Activated B cell treated with CpG ODN at 0.5 μM for 24 hours (primary cell): ENCODE measurements around the gene NKX6-2. TPM values are rescaled to one million over a fixed set of nuclear protein-coding genes. Genes with fewer than 3 reads are reported as not detected.
"Not testable (repeated sequence)": the region's sequence is repeated elsewhere in the genome, so short reads cannot be mapped to it uniquely, and the experiment has no call there.

Source experiments
- ATAC-seq: fragments of 200-7000 bp; cut with Tn5 transposase; one replicate; pipeline ENCODE4 v1.10.0; 2021; ENCODE audit warnings: low read depth, mild to moderate bottlenecking, moderate library complexity
- CTCF ChIA-PET: fragments of 350-600 bp; sonication (Branson Sonifier 250); formaldehyde crosslinking; loops from one replicate; lab custom pipeline; 2021; ENCODE audit warnings: antibody characterized with exemption; lab: Charles Lee
- POLR2A ChIA-PET: fragments of 350-600 bp; sonication (Branson Sonifier 250); formaldehyde crosslinking; loops from one replicate; lab custom pipeline; 2021; ENCODE audit warnings: antibody characterized with exemption; lab: Charles Lee
- DNase-seq: peaks from one replicate; pipeline ENCODE4 v3.0.0; 2022
- H3K27ac Mint-ChIP-seq: one replicate; pipeline ENCODE4 v1.8.0; 2020; ENCODE audit warnings: mixed read lengths
- H3K27me3 Mint-ChIP-seq: one replicate; pipeline ENCODE4 v1.8.0; 2021; ENCODE audit warnings: mixed read lengths
- H3K36me3 Mint-ChIP-seq: one replicate; pipeline ENCODE4 v1.8.0; 2021; ENCODE audit warnings: low read depth, mixed read lengths
- H3K4me1 Mint-ChIP-seq: one replicate; pipeline ENCODE4 v1.8.0; 2021; ENCODE audit warnings: mixed read lengths
- H3K4me3 Mint-ChIP-seq: one replicate; pipeline ENCODE4 v1.8.0; 2020; ENCODE audit warnings: mild to moderate bottlenecking, mixed read lengths
- H3K9me3 Mint-ChIP-seq: one replicate; pipeline ENCODE4 v1.8.0; 2020; ENCODE audit warnings: mixed read lengths
- intact Hi-C: fragments of 100-400 bp; cut with micrococcal nuclease; formaldehyde crosslinking; loops from one replicate; pipeline ENCODE4 v1.15.1; 2024
- total RNA-seq: library from RNA; stranded (reverse); gene quantifications from 2 replicates; pipeline ENCODE4 v1.2.3, GENCODE V29; 2022
- TF ChIP-seq, protein P1 (sequence below): fragments of 200-600 bp; IDR thresholded peaks from one replicate; pipeline ENCODE4 v1.8.0; 2022; ENCODE audit warnings: antibody characterized with exemption, mild to moderate bottlenecking

NKX6-2 gene
- total RNA-seq, 1 donor from 2014 or later: not detected

DNA sequence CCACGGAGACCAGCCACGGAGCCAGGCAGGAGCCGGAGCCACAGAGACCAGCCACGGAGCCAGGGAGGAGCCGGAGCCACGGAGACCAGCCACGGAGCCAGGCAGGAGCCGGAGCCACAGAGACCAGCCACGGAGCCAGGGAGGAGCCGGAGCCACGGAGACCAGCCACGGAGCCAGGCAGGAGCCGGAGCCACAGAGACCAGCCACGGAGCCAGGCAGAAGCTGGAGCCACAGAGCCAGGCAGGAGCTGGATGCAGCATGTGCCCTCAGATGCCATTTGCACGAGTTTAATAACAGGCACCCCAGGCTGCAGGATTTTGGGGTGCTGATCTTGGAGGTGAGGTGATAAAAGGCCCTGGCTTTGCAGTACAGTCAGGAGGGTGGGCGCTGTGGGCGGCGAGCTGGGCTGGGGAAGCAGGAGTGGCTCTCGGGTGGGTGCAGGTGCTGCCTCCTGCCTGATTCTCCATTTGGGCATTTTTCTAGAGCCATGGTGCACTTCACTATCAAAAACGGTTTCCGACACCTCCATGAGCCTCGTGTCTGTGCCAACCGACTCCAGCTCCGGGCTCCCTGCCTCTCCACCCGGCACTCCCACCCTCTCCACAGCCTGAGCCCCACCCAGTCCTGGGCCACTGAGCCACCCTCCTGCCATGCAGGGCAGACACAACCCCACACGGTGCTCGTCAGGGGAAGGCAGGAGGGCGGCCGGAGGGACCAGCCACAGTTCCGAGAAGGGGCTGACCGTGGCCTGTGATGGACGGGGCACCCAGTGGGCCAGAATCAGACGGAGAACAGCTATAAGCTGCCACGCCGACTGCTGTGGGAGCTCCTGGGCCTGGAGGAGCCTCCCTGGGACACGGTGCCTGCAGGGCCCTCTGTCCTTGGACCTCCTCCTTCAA is 40.8 kb upstream of the NKX6-2 start:
- peaks cover 2% of the 10 kb centered on the region for H3K27me3 Mint-ChIP-seq
- intact Hi-C loops: no loop called here
- CTCF ChIA-PET: no interaction called here
- no peak overlapping the region for H3K4me3 Mint-ChIP-seq
- no peak overlapping the region for H3K27ac Mint-ChIP-seq
- no peaks in the 10 kb centered on the region for H3K9me3 Mint-ChIP-seq
- POLR2A ChIA-PET: no interaction called here
- no peak for ATAC-seq
- H3K36me3 Mint-ChIP-seq: no peaks in the 10 kb centered on the region
- TF ChIP-seq, protein P1, sequence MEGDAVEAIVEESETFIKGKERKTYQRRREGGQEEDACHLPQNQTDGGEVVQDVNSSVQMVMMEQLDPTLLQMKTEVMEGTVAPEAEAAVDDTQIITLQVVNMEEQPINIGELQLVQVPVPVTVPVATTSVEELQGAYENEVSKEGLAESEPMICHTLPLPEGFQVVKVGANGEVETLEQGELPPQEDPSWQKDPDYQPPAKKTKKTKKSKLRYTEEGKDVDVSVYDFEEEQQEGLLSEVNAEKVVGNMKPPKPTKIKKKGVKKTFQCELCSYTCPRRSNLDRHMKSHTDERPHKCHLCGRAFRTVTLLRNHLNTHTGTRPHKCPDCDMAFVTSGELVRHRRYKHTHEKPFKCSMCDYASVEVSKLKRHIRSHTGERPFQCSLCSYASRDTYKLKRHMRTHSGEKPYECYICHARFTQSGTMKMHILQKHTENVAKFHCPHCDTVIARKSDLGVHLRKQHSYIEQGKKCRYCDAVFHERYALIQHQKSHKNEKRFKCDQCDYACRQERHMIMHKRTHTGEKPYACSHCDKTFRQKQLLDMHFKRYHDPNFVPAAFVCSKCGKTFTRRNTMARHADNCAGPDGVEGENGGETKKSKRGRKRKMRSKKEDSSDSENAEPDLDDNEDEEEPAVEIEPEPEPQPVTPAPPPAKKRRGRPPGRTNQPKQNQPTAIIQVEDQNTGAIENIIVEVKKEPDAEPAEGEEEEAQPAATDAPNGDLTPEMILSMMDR: no peak
- DNase-seq: no peak
- no peaks in the 10 kb centered on the region for H3K4me1 Mint-ChIP-seq

DNA sequence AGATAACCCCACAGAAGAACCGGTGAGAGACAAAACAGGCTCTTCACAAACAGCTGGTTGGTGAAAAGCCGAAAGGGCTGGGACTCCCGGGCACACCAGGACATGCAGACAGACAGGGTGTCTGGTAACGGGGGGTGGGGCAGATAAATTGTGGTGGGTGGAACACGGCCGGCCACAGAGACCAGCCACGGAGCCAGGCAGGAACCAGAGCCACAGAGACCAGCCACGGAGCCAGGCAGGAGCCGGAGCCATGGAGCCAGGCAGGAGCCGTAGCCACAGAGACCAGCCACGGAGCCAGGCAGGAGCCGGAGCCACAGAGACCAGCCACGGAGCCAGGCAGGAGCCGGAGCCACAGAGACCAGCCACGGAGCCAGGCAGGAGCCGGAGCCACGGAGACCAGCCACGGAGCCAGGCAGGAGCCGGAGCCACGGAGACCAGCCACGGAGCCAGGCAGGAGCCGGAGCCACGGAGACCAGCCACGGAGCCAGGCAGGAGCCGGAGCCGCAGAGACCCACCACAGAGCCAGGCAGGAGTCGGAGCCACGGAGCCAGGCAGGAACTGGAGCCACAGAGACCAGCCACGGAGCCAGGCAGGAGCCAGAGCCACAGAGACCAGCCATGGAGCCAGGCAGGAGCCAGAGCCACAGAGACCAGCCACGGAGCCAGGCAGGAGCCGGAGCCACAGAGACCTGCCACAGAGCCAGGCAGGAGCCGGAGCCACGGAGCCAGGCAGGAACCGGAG is 40.0 kb upstream of the NKX6-2 start:
- H3K36me3 Mint-ChIP-seq, POLR2A ChIA-PET, H3K4me3 Mint-ChIP-seq, intact Hi-C loops, H3K9me3 Mint-ChIP-seq, H3K4me1 Mint-ChIP-seq, ATAC-seq, H3K27ac Mint-ChIP-seq, DNase-seq, H3K27me3 Mint-ChIP-seq, CTCF ChIA-PET: not testable (repeated sequence)

GRCh38 chr10:132820056-132820455 is 34.1 kb upstream of the NKX6-2 start:
- no peaks in the 10 kb centered on the region for H3K36me3 Mint-ChIP-seq
- intact Hi-C loops: no loop called here
- TF ChIP-seq, protein P1: no peak
- ChIA-PET POLR2A (no interaction called here), CTCF (no interaction called here)
- no peak overlapping the region for H3K27ac Mint-ChIP-seq
- H3K9me3 Mint-ChIP-seq: no peaks in the 10 kb centered on the region
- no peak for ATAC-seq
- H3K4me1 Mint-ChIP-seq: peaks cover 3% of the 10 kb centered on the region
- no peak overlapping the region for H3K4me3 Mint-ChIP-seq
- DNase-seq: no peak
- peaks cover 5% of the 10 kb centered on the region for H3K27me3 Mint-ChIP-seq

DNA sequence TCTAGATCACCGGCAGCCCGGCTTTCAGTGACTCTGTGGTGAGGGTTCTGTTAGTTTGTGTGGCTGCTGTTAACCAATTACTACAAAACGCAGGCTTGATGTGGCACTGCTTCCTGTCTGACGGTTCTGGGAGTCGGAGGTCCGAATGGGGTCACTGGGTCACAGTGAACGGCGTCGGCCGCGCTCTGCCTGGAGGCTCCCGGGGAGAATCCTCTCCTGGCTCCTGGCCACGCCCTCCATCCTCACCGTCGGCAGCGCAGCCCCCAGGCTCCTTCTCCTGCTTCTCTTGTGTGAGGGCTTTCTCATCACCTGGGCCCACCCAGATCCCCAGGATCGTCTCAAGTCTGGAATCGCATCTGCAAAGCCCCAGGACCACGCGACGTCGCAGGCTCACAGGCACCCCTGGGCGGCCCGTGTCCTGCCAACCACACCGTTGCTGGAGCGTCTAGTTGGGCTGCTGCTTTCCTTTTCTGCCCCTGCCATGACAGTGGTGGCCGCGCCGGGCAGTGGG is 31.8 kb upstream of the NKX6-2 start:
- ATAC-seq: no peak
- H3K4me3 Mint-ChIP-seq: no peak overlapping the region
- no peaks in the 10 kb centered on the region for H3K9me3 Mint-ChIP-seq
- ChIA-PET POLR2A (no interaction called here), CTCF (no interaction called here)
- H3K27me3 Mint-ChIP-seq: peaks cover 5% of the 10 kb centered on the region
- TF ChIP-seq, protein P1: no peak
- no peak for DNase-seq
- no peaks in the 10 kb centered on the region for H3K36me3 Mint-ChIP-seq
- no peak overlapping the region for H3K27ac Mint-ChIP-seq
- intact Hi-C loops: no loop called here
- H3K4me1 Mint-ChIP-seq: peaks cover 3% of the 10 kb centered on the region

DNA sequence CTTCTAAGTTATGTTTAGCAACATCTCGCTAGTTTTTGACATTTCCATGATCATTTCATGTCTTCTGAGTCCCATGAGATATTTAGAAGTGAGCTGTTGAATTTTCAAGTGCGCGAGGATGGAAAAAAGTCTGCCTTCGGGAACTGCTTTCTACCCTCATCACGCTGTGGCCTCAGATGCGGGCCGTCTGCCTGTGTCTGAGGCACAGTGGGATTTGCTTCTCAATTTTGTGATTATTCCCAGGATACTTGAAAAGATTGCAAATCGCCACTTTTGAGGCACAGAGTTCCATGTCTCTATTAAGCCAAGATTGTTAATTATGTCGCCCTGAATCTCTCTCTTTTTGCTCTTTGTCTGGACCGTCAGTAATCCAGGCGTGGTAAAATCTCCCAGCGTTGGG is 30.8 kb upstream of the NKX6-2 start:
- CTCF ChIA-PET: no interaction called here
- intact Hi-C loops: no loop called here
- no peak for ATAC-seq
- DNase-seq: no peak
- Mint-ChIP-seq H3K4me1 (peaks cover 3% of the 10 kb centered on the region), H3K4me3 (no peak overlapping the region), H3K36me3 (no peaks in the 10 kb centered on the region), H3K27me3 (peaks cover 5% of the 10 kb centered on the region), H3K27ac (no peak overlapping the region), H3K9me3 (no peaks in the 10 kb centered on the region)
- POLR2A ChIA-PET: no interaction called here
- TF ChIP-seq, protein P1: no peak
